ENCODE measurements around the gene TMEM63A. TPM values are rescaled to one million over a fixed set of nuclear protein-coding genes. Genes with fewer than 3 reads are reported as not detected.

TMEM63A gene
- total and polyA plus RNA-seq, 2 of the 13 experiments (the other 11 are each of a cell fraction or from before 2014, with no cell fraction given) = 23.9 to 53.3 TPM

DNA sequence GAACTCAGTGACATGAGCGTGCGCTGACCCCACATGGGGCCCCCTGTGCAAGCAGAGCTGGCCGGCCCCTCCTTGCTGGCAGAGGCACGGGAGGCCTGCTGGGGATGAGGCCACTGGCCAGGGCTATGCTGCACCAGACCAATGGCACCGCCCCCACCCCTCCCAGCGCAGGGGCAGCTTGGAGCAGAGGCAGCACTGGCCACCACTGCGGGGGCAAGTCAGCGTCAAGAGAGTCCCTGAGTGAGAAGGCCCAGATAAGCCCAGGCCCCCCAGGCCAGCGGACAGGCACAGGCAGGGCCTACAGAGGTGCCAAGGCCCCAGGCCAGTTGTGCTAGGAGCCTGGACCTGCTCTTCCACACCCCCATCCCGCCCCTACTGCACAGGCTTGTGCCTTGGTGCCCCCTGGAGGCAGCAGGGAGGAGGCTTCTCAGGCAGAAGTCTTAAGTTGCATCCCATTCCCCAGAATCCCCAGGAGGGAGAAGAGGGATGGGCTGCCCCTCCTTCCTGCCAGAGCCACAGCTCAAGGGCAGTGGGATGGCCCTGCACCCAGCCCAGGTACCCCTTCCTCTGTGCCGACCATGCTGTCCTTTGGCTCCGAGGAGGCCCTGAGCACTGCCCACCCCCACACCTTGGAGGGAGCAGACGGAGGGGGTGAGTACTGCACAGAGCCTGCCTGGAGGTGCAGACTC is 36.5 kb downstream of the TMEM63A start (continued):
- TF ChIP-seq, protein P1, sequence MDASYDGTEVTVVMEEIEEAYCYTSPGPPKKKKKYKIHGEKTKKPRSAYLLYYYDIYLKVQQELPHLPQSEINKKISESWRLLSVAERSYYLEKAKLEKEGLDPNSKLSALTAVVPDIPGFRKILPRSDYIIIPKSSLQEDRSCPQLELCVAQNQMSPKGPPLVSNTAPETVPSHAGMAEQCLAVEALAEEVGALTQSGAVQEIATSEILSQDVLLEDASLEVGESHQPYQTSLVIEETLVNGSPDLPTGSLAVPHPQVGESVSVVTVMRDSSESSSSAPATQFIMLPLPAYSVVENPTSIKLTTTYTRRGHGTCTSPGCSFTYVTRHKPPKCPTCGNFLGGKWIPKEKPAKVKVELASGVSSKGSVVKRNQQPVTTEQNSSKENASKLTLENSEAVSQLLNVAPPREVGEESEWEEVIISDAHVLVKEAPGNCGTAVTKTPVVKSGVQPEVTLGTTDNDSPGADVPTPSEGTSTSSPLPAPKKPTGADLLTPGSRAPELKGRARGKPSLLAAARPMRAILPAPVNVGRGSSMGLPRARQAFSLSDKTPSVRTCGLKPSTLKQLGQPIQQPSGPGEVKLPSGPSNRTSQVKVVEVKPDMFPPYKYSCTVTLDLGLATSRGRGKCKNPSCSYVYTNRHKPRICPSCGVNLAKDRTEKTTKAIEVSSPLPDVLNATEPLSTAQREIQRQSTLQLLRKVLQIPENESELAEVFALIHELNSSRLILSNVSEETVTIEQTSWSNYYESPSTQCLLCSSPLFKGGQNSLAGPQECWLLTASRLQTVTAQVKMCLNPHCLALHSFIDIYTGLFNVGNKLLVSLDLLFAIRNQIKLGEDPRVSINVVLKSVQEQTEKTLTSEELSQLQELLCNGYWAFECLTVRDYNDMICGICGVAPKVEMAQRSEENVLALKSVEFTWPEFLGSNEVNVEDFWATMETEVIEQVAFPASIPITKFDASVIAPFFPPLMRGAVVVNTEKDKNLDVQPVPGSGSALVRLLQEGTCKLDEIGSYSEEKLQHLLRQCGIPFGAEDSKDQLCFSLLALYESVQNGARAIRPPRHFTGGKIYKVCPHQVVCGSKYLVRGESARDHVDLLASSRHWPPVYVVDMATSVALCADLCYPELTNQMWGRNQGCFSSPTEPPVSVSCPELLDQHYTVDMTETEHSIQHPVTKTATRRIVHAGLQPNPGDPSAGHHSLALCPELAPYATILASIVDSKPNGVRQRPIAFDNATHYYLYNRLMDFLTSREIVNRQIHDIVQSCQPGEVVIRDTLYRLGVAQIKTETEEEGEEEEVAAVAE (CRISPR knock-in tag; IDR thresholded peaks at IDR 0.05; ENCODE audit: borderline replicate concordance) = peak; percentile 82; the same call in 1 of the 2 replicates
- TF ChIP-seq ZNF563 (CRISPR knock-in tag; IDR thresholded peaks at IDR 0.05) (no peak), CCAR2 (optimal IDR thresholded peaks at IDR 0.05; ENCODE audit: low read depth, low read length) (no peak), ZNF414 (CRISPR knock-in tag; IDR thresholded peaks at IDR 0.05) (no peak), YEATS2 (CRISPR knock-in tag; IDR thresholded peaks at IDR 0.05; ENCODE audit: borderline replicate concordance) (no peak), SCMH1 (CRISPR knock-in tag; IDR thresholded peaks at IDR 0.05; ENCODE audit: borderline replicate concordance) (no peak), ZBTB38 (CRISPR knock-in tag; IDR thresholded peaks at IDR 0.05) (peak; percentile 81; the same call in 1 of the 2 replicates), RFX3 (CRISPR knock-in tag; IDR thresholded peaks at IDR 0.05) (no peak), HNRNPK (IDR thresholded peaks at IDR 0.05; ENCODE audit: low read depth, low read length, poor library complexity, severe bottlenecking) (no peak), AGO2 (optimal IDR thresholded peaks at IDR 0.05; ENCODE audit: low read depth, low read length) (peak; percentile 97)
- TF ChIP-seq, protein P2, sequence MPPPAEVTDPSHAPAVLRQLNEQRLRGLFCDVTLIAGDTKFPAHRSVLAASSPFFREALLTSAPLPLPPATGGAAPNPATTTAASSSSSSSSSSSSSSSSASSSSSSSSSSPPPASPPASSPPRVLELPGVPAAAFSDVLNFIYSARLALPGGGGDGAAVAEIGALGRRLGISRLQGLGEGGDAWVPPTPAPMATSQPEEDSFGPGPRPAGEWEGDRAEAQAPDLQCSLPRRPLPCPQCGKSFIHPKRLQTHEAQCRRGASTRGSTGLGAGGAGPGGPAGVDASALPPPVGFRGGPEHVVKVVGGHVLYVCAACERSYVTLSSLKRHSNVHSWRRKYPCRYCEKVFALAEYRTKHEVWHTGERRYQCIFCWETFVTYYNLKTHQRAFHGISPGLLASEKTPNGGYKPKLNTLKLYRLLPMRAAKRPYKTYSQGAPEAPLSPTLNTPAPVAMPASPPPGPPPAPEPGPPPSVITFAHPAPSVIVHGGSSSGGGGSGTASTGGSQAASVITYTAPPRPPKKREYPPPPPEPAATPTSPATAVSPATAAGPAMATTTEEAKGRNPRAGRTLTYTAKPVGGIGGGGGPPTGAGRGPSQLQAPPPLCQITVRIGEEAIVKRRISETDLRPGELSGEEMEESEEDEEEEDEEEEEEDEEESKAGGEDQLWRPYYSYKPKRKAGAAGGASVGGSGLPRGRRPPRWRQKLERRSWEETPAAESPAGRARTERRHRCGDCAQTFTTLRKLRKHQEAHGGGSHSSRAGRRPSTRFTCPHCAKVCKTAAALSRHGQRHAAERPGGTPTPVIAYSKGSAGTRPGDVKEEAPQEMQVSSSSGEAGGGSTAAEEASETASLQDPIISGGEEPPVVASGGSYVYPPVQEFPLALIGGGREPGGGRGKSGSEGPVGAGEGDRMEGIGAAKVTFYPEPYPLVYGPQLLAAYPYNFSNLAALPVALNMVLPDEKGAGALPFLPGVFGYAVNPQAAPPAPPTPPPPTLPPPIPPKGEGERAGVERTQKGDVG (CRISPR knock-in tag; IDR thresholded peaks at IDR 0.05; ENCODE audit: borderline replicate concordance) = 0 out of 2 replicates have a peak, but pooled peaks have one; percentile 37
- TF ChIP-seq, protein P3, sequence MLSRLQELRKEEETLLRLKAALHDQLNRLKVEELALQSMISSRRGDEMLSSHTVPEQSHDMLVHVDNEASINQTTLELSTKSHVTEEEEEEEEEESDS (CRISPR knock-in tag; IDR thresholded peaks at IDR 0.05; ENCODE audit: borderline replicate concordance) = no peak
- TF ChIP-seq, protein P4, sequence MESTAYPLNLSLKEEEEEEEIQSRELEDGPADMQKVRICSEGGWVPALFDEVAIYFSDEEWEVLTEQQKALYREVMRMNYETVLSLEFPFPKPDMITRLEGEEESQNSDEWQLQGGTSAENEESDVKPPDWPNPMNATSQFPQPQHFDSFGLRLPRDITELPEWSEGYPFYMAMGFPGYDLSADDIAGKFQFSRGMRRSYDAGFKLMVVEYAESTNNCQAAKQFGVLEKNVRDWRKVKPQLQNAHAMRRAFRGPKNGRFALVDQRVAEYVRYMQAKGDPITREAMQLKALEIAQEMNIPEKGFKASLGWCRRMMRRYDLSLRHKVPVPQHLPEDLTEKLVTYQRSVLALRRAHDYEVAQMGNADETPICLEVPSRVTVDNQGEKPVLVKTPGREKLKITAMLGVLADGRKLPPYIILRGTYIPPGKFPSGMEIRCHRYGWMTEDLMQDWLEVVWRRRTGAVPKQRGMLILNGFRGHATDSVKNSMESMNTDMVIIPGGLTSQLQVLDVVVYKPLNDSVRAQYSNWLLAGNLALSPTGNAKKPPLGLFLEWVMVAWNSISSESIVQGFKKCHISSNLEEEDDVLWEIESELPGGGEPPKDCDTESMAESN (CRISPR knock-in tag; conservative IDR thresholded peaks at IDR 0.05) = no peak
- TF ChIP-seq, protein P5, sequence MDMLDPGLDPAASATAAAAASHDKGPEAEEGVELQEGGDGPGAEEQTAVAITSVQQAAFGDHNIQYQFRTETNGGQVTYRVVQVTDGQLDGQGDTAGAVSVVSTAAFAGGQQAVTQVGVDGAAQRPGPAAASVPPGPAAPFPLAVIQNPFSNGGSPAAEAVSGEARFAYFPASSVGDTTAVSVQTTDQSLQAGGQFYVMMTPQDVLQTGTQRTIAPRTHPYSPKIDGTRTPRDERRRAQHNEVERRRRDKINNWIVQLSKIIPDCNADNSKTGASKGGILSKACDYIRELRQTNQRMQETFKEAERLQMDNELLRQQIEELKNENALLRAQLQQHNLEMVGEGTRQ (IDR thresholded peaks at IDR 0.05; ENCODE audit: low read depth, low read length) = no peak
- TF ChIP-seq, protein P5 (CRISPR knock-in tag; IDR thresholded peaks at IDR 0.05; ENCODE audit: borderline replicate concordance) = no peak

All from HepG2 (cell line).